GM12801 (cell line): ENCODE measurements around the gene ECD.

ENCODE experiments used
- TF ChIP-seq, protein P1 (sequence below): IDR thresholded peaks from one replicate; pipeline ENCODE4 v1.5.1; 2011; ENCODE audit warnings: control low read depth; ENCODE audit not compliant: insufficient read length; ENCODE audit errors: extremely low read depth

Gene ECD

GRCh38 chr10:73172867-73173266, 5.1 kb upstream of the ECD start:
- TF ChIP-seq, protein P1, sequence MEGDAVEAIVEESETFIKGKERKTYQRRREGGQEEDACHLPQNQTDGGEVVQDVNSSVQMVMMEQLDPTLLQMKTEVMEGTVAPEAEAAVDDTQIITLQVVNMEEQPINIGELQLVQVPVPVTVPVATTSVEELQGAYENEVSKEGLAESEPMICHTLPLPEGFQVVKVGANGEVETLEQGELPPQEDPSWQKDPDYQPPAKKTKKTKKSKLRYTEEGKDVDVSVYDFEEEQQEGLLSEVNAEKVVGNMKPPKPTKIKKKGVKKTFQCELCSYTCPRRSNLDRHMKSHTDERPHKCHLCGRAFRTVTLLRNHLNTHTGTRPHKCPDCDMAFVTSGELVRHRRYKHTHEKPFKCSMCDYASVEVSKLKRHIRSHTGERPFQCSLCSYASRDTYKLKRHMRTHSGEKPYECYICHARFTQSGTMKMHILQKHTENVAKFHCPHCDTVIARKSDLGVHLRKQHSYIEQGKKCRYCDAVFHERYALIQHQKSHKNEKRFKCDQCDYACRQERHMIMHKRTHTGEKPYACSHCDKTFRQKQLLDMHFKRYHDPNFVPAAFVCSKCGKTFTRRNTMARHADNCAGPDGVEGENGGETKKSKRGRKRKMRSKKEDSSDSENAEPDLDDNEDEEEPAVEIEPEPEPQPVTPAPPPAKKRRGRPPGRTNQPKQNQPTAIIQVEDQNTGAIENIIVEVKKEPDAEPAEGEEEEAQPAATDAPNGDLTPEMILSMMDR = no peak

- TF ChIP-seq, protein P1 = no peak
These were observed 1.5 kb upstream of the ECD start for GRCh38 chr10:73169320-73169719.

- TF ChIP-seq, protein P1 = no peak
These were observed 626 bp upstream of the ECD start for GRCh38 chr10:73168465-73168803.

DNA sequence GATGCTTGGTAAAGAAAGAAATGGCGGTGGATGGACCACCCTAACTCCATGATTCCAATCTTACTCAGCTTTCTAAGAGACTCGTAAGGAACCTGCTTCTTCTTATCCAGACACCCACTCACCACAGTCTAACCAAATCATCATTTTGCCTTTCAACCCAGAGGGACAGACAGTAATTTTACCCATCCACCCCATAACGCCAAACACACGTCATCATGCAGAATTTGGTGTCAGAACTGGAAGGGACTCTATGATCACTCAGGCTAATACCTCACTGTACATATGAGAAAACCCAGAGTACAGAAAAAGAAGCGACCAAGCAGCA, 388 bp downstream of the ECD start:
- TF ChIP-seq, protein P1 = no peak

DNA sequence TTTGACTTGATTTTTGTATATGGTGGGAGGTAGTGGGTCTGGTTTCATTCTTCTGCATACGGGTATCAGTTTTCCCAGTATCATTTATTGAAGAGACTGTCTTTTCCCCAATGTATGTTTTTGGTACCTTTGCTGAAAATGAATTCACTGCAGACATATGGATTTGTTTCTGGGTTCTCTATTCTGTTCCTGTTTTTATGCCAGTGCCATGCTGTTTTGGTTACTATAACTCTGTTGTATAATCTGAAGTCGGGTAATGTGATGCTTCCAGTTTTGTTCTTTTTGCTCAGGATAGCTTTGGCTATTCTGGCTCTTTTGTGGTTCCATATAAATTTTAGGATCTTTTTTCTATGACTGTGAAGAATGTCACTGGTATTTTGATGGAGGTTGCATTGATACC, 836 bp downstream of the ECD start:
- TF ChIP-seq, protein P1 = no peak

- TF ChIP-seq, protein P1 = no peak
These were observed 4.7 kb downstream of the ECD start for GRCh38 chr10:73163096-73163495.

DNA sequence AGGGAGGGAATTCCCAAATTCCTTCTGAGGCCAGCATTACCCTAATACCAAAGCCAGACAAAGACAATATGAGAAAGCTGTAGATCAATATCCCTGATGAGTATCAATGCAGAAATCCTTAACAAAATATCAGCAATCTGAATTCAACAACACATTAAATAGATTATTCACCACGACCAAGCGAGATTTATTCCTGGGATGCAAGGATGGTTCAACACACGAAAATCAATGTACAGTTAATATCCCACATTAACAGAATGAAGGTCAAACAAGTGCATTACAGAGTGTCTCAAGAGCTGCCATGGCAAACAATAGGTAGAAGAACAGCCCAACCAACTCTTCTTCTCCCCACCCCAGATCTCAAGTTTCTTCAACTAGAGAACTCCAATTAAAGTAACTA, 6.1 kb downstream of the ECD start:
- TF ChIP-seq, protein P1 = no peak

DNA sequence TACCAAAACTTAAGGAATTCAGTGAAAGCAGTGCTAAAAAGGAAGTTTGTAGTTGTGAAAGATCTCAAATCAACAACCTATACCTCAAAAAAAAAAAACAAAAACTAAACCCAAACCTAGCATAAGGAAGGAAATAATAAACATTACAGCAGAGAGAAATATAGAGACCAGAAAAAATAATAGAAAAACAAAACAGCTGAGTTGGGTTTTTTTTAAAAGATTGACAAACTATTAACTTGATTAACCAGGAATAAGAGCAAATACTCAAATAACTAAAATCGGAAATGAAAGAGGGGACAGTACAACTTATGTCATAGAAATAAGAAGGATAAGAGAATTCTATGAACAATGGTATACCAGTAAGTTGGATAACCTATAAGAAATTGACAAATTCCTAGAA, 6.7 kb downstream of the ECD start:
- TF ChIP-seq, protein P1 = no peak
